ENCODE data around the gene MMP11. TPM values are rescaled to one million over a fixed set of nuclear protein-coding genes. Genes with fewer than 3 reads are reported as not detected.

Gene MMP11
- total RNA-seq, 1 donor from 2014 or later, result 21.2 TPM

DNA sequence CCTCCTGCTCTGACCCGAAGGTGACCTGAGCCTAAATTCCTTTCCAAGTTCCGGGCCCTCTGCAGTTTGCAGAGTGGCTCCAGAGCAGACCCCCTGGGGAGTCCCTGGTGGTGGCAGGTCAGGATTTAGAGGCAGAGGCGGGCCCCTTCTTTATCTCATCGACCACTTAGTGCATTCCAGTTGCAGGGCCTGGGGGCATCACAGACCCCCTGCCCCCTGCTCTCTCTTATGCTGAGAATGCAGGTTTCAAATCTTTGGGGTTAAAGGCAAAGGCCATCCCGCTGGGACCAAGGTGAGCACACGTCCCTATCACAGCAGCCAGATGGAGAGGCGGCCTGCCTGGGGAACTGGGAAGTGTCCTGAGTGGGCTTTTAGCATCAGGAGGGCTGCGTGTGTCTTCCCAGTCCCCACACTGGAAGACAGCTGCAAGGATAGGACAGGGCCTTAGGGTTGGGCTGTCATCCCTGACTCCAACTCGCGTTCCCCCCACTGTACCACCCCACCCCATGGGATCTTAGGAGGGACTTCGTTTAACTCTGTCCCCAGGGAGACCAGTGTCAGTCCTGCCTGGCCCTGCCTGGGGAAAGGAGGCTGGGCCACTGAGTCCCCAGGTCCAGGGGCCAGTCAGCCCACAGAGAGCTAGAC, 54.8 kb downstream of the MMP11 start:
- DNase-seq (ENCODE audit: extremely low read depth, low read depth, low spot score), result no peak

DNA sequence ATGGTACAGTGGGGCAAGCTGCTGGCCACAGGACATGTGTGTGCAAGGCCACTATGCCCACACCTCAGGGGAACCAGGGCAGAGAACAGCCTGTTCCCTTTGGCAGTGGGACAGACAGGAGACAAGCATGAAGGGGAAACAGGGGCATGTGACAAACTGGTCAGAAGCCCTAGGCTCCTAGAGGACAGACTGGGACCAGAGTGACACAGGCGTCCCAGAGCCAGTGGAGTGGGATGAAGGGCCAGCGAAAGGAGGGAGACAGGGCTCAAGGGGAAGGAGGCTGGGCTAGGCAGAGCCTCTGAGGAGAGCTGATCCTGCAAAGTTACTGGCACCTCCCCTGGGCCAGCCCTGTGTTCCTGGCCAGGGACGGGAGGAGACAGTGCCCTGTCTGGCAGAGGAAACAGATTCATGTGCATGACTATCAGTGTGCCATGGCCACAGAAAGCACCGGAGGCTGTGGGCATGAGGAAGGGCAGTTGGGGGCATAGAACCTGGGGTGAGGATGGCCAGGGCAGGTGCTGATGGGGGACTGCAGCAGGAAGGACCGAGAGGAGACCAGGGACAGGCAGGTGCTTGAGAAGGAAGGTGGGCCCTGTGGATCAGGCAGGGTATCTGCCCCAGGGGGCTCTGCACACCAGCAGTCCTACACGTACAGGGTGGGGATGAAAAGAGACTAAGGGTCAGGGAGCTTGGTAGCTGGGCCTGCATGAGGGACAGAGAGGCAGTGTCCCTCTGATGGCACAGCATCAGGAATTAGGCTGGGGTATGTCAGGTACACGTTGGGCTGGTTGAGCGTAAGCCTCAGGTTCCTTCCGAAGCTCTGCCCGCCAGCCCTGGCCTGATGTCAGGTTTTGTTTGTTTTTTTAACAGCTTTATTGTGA, 56.4 kb downstream of the MMP11 start:
- no peak for DNase-seq (ENCODE audit: extremely low read depth, low read depth, low spot score)

GRCh38 chr22:23829845-23830372, 57.3 kb downstream of the MMP11 start:
- DNase-seq (ENCODE audit: extremely low read depth, low read depth, low spot score), result no peak

GRCh38 chr22:23831261-23831660, 58.6 kb downstream of the MMP11 start:
- no peak for DNase-seq (ENCODE audit: extremely low read depth, low read depth, low spot score)

- no peak for DNase-seq (ENCODE audit: extremely low read depth, low read depth, low spot score)
Observed at GRCh38 chr22:23831781-23832180, 59.1 kb downstream of the MMP11 start.

DNA sequence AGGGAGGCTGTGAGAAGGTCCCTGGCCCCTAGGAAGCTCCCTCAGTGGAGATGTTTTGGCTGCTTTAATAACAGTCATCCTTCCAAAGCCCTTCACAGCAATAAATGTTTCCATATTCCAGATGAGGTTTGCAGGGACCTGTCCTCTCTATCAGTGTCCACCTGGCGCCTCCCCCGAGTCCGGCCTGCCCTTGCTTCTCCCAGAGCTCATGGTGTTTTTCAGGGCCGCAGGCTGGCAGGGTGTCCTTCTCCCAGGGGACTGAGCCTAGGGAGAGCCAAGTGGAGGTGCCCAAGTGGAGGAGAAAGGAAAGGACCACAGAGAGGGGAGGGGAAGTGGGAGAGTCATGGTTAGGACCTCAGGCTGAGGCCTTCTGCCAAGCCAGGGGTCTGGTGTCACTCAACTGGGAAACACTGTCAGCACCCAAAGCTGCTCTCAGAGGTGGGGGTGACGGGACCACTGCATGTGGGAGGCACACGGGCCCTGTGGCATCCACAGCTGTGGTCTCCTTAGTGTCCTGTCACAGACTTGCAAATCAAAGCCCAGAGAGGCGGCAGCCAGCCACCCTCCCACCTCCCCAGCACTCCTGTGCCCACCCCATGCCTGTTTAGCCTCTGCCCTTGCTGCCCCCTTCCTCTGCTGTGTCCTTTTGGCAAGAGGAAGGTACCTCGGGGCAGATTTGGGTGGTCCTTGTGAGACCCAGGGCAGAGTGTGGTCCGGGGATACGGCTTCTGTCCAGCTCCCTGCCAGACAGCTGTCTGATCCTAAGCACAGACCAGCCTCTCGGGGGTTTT, 59.8 kb downstream of the MMP11 start:
- DNase-seq (ENCODE audit: extremely low read depth, low read depth, low spot score), result no peak

- DNase-seq (ENCODE audit: extremely low read depth, low read depth, low spot score), result no peak
Observed at GRCh38 chr22:23833017-23833751, 60.5 kb downstream of the MMP11 start.

Other genes with a start within 250 kb of the MMP11 start
- not detected in 2 replicates for gene IGLL1, start 192.6 kb upstream of the MMP11 start, total RNA-seq
- gene DRICH1, start 140.5 kb upstream of the MMP11 start, total RNA-seq, result not detected in 2 replicates
- gene RGL4, start 81.8 kb upstream of the MMP11 start, total RNA-seq, result not detected in 2 replicates
- gene ZNF70, start 21.7 kb upstream of the MMP11 start, total RNA-seq, result 3.6 and 6.0 TPM in 2 replicates
- gene VPREB3, start 18.4 kb upstream of the MMP11 start, total RNA-seq, result not detected in 2 replicates
- 0.41 TPM in 1 of 2 replicates, not detected in the other for gene C22orf15, start 9.9 kb upstream of the MMP11 start, total RNA-seq
- 15.2 and 24.3 TPM in 2 replicates for gene CHCHD10, start 4.9 kb upstream of the MMP11 start, total RNA-seq
- 113 and 126 TPM in 2 replicates for gene SMARCB1, start 14.1 kb downstream of the MMP11 start, total RNA-seq
- 0.12 TPM in 1 of 2 replicates, not detected in the other for gene DERL3, start 66.2 kb downstream of the MMP11 start, total RNA-seq
- 10.5 and 17.1 TPM in 2 replicates for gene SLC2A11, start 85.0 kb downstream of the MMP11 start, total RNA-seq
- gene MIF, start 121.5 kb downstream of the MMP11 start, total RNA-seq, result 628 and 690 TPM in 2 replicates
- 3.0 and 20.1 TPM in 2 replicates for gene GSTT2B, start 188.3 kb downstream of the MMP11 start, total RNA-seq
- gene DDTL, start 194.0 kb downstream of the MMP11 start, total RNA-seq, result 2.6 TPM in 1 of 2 replicates, not detected in the other
- 94.8 and 116 TPM in 2 replicates for gene DDT, start 201.6 kb downstream of the MMP11 start, total RNA-seq
- gene GSTT2, start 207.3 kb downstream of the MMP11 start, total RNA-seq, result 0.41 TPM in 1 of 2 replicates, not detected in the other
- not detected in 2 replicates for gene GSTT4, start 232.6 kb downstream of the MMP11 start, total RNA-seq
- gene CABIN1, start 238.5 kb downstream of the MMP11 start, total RNA-seq, result 35.2 and 52.6 TPM in 2 replicates

Measured in glomerular endothelial cell (primary cell).